ENCODE measurements around the gene EYS. TPM values are rescaled to one million over a fixed set of nuclear protein-coding genes. Genes with fewer than 3 reads are reported as not detected.
"Not testable (repeated sequence)": the region's sequence is repeated elsewhere in the genome, so short reads cannot be mapped to it uniquely, and the experiment has no call there.

Gene EYS
- polyA plus RNA-seq, 1 experiment, result not detected

DNA sequence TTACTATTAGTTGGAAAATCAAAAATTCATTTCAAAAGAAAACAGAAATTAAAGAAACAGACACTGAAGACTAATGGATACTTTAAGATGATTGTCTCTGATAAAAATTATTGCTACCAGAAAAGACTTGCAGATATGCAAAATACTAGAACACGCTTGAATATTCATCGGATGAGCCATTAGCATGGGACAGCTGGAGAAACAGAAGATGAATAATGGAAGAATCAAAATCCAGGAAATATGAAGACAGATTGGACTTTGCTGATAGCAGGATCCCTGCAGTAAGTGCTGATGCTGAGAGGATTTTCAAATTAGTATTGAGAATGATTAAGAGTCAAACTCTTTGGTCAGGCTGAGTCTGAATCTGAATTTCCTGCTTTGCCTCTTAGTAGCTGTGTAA, 169.4 kb downstream of the EYS start:
- ChIA-PET POLR2A (no interaction called here), CTCF (no interaction called here)
- no peaks in the 10 kb centered on the region for H3K36me3 ChIP-seq (ENCODE audit: control insufficient read depth, insufficient read depth, low read length)
- no peaks in the 10 kb centered on the region for H3K27me3 ChIP-seq (ENCODE audit: control insufficient read depth, insufficient read depth, low read length)
- DNase-seq (ENCODE audit: low read depth), result no peak
- TF ChIP-seq CTCF (IDR thresholded peaks at IDR 0.05; ENCODE audit: insufficient read depth, low read depth, low read length), result no peak
- no peak overlapping the region for H3K4me3 ChIP-seq (ENCODE audit: low read depth, low read length)

DNA sequence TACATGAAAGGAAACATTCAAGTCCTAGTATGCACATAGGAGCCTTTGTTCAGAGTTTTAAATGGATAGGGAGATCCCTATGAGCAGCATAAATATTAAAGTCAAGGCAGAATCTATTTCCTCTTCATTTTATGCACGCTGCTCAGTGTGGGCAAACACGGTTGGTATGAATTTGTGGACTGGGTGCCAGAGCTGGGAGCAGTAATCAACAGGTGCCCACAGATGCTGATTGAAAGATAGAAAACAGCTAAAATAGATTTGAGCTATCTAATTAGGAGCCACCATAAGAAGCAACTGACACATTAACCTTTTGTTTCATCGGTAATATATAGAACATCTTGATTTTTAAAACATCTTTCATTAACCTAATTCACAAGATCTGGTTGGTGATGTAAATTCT, 175.5 kb downstream of the EYS start:
- Histone ChIP-seq H3K4me3 (ENCODE audit: low read depth, low read length) (no peak overlapping the region), H3K36me3 (ENCODE audit: control insufficient read depth, insufficient read depth, low read length) (no peaks in the 10 kb centered on the region), H3K27me3 (ENCODE audit: control insufficient read depth, insufficient read depth, low read length) (no peaks in the 10 kb centered on the region)
- TF ChIP-seq CTCF (IDR thresholded peaks at IDR 0.05; ENCODE audit: insufficient read depth, low read depth, low read length), result no peak
- no peak for DNase-seq (ENCODE audit: low read depth)
- ChIA-PET POLR2A (no interaction called here), CTCF (no interaction called here)

DNA sequence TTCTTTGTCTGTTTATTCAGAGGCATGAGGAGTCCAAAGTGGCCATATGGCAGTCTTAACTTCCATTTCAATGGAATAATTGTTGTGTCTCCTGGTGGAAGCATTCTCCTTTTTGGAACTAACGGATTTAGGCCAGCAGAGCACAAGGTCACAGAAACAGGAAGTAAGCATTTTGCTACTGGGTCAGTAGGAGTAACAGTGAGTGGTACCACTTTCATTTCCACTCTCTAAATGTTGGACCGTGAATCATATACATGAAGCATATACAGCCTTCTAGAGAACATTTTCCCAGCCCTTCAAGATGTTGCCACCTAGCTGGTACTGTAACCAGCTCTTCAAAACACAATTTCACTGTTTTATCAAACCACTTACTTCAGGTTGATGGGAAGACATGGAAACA, 182.8 kb downstream of the EYS start:
- no peak for TF ChIP-seq CTCF (IDR thresholded peaks at IDR 0.05; ENCODE audit: insufficient read depth, low read depth, low read length)
- H3K36me3 ChIP-seq (ENCODE audit: control insufficient read depth, insufficient read depth, low read length), result no peaks in the 10 kb centered on the region
- no peaks in the 10 kb centered on the region for H3K27me3 ChIP-seq (ENCODE audit: control insufficient read depth, insufficient read depth, low read length)
- no peak overlapping the region for H3K4me3 ChIP-seq (ENCODE audit: low read depth, low read length)
- CTCF ChIA-PET, result no interaction called here
- DNase-seq (ENCODE audit: low read depth), result no peak
- POLR2A ChIA-PET, result no interaction called here

- ChIA-PET CTCF (no interaction called here), POLR2A (no interaction called here)
- DNase-seq (ENCODE audit: low read depth), result no peak
- no peaks in the 10 kb centered on the region for H3K36me3 ChIP-seq (ENCODE audit: control insufficient read depth, insufficient read depth, low read length)
- TF ChIP-seq CTCF (IDR thresholded peaks at IDR 0.05; ENCODE audit: insufficient read depth, low read depth, low read length), result no peak
- H3K4me3 ChIP-seq (ENCODE audit: low read depth, low read length), result no peak overlapping the region
- H3K27me3 ChIP-seq (ENCODE audit: control insufficient read depth, insufficient read depth, low read length), result no peaks in the 10 kb centered on the region
These were observed 201.3 kb downstream of the EYS start for GRCh38 chr6:65505736-65506135.

GRCh38 chr6:65501045-65501444, 206.0 kb downstream of the EYS start:
- no peaks in the 10 kb centered on the region for H3K36me3 ChIP-seq (ENCODE audit: control insufficient read depth, insufficient read depth, low read length)
- CTCF ChIA-PET, result no interaction called here
- no peak overlapping the region for H3K4me3 ChIP-seq (ENCODE audit: low read depth, low read length)
- no peak for TF ChIP-seq CTCF (IDR thresholded peaks at IDR 0.05; ENCODE audit: insufficient read depth, low read depth, low read length)
- DNase-seq (ENCODE audit: low read depth), result no peak
- no peaks in the 10 kb centered on the region for H3K27me3 ChIP-seq (ENCODE audit: control insufficient read depth, insufficient read depth, low read length)
- POLR2A ChIA-PET, result no interaction called here

DNA sequence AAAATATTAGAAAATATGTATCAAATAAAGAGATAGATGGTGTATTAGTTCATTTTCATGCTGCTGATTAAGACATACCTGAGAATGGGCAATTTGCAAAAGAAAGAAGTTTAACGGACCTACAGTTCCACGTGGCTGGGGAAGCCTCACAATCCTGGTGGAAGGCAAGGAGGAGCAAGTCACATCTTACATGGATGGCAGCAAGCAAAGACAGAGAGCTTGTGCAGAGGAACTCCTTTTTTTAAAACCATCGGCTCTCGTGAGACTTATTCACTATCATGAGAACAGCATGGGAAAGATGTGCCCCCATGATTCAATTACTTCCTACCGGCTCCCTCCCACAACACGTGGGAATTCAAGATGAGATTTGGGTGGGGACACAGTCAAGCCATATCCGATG, 223.4 kb downstream of the EYS start:
- POLR2A ChIA-PET, CTCF ChIA-PET: not testable (repeated sequence)

More for the DNA sequence above, 223.4 kb downstream of the EYS start:
- not testable (repeated sequence) for H3K4me3 ChIP-seq (ENCODE audit: low read depth, low read length); H3K36me3 ChIP-seq (ENCODE audit: control insufficient read depth, insufficient read depth, low read length); H3K27me3 ChIP-seq (ENCODE audit: control insufficient read depth, insufficient read depth, low read length); DNase-seq (ENCODE audit: low read depth)
